HG03460 (cell line): Measurements from ENCODE around the gene TRIO.
"Not testable (repeated sequence)": the region's sequence is repeated elsewhere in the genome, so short reads cannot be mapped to it uniquely, and the experiment has no call there.

Experiments used
- ATAC-seq: cut with Tn5 transposase; IDR thresholded peaks from one replicate; pipeline ENCODE4 v1.9.1; 2021; ENCODE audit not compliant: unreplicated experiment

TRIO gene

GRCh38 chr5:14142827-14143545 lies at the start of gene TRIO:
Gene TRIO (plus strand): TSS chr5:14143342. CDS start chr5:14143726, 384 bp downstream.
- ATAC-seq, result peak; percentile 39

GRCh38 chr5:14097380-14097779 lies 45.8 kb upstream of the TRIO start:
- not testable (repeated sequence) for ATAC-seq

- no peak for ATAC-seq
Observed at GRCh38 chr5:14097998-14098471, 45.1 kb upstream of the TRIO start.

- no peak for ATAC-seq
Observed at GRCh38 chr5:14100281-14100680, 42.9 kb upstream of the TRIO start.

GRCh38 chr5:14101922-14102321 lies 41.2 kb upstream of the TRIO start:
- no peak for ATAC-seq

- no peak for ATAC-seq
Observed at GRCh38 chr5:14102666-14103065, 40.5 kb upstream of the TRIO start.

- ATAC-seq, result no peak
Observed at GRCh38 chr5:14105718-14106410, 37.3 kb upstream of the TRIO start.

- no peak for ATAC-seq
Observed at GRCh38 chr5:14107536-14107935, 35.6 kb upstream of the TRIO start.

GRCh38 chr5:14108170-14108996 lies 34.8 kb upstream of the TRIO start:
- ATAC-seq, result peak; percentile 79

- ATAC-seq, result peak; percentile 91
Observed at GRCh38 chr5:14109041-14109747, 33.9 kb upstream of the TRIO start.

GRCh38 chr5:14109771-14110170 lies 33.4 kb upstream of the TRIO start:
- no peak for ATAC-seq

GRCh38 chr5:14110196-14110595 lies 32.9 kb upstream of the TRIO start:
- ATAC-seq, result no peak

- no peak for ATAC-seq
Observed at GRCh38 chr5:14110680-14111079, 32.5 kb upstream of the TRIO start.

GRCh38 chr5:14112998-14113652 lies 30.0 kb upstream of the TRIO start:
- no peak for ATAC-seq

GRCh38 chr5:14114615-14115251 lies 28.4 kb upstream of the TRIO start:
- ATAC-seq, result no peak

- no peak for ATAC-seq
Observed at GRCh38 chr5:14115323-14115895, 27.7 kb upstream of the TRIO start.

- no peak for ATAC-seq
Observed at GRCh38 chr5:14118551-14119320, 24.4 kb upstream of the TRIO start.

GRCh38 chr5:14120176-14120575 lies 23.0 kb upstream of the TRIO start:
- no peak for ATAC-seq

- no peak for ATAC-seq
Observed at GRCh38 chr5:14121552-14121951, 21.6 kb upstream of the TRIO start.
